Lower lobe of right lung (tissue), 2 donors: Measurements from ENCODE around the gene ADD2. TPM values are rescaled to one million over a fixed set of nuclear protein-coding genes. Genes with fewer than 3 reads are reported as not detected.

Experiments
- ATAC-seq, 2 donors: fragments of 200-7000 bp; cut with Tn5 transposase; one replicate each; pipeline ENCODE4 v1.9.1; 2020 to 2022; ENCODE audit warnings: mild to moderate bottlenecking in 2 of 2, moderate library complexity in 2 of 2
- DNase-seq: peaks from one replicate; pipeline ENCODE4 v3.0.0-alpha.2; 2020
- H3K27ac ChIP-seq: fragments of 200-600 bp; one replicate; pipeline ENCODE4 v1.8.0; 2022
- H3K27me3 ChIP-seq: fragments of 200-600 bp; one replicate; pipeline ENCODE4 v1.8.0; 2022; ENCODE audit warnings: low read depth
- H3K36me3 ChIP-seq: fragments of 200-600 bp; one replicate; pipeline ENCODE4 v1.8.0; 2022; ENCODE audit warnings: mild to moderate bottlenecking
- H3K4me1 ChIP-seq: fragments of 200-600 bp; one replicate; pipeline ENCODE4 v1.8.0; 2022
- H3K4me3 ChIP-seq: fragments of 200-600 bp; one replicate; pipeline ENCODE4 v1.8.0; 2022; ENCODE audit warnings: mild to moderate bottlenecking
- H3K9me3 ChIP-seq: fragments of 200-600 bp; one replicate; pipeline ENCODE4 v1.8.0; 2022
- CTCF ChIP-seq: fragments of 200-600 bp; IDR thresholded peaks from one replicate; pipeline ENCODE4 v1.8.0; 2022; ENCODE audit warnings: antibody characterized with exemption, mild to moderate bottlenecking
- intact Hi-C: fragments of 100-400 bp; cut with DNase I; formaldehyde crosslinking; loops from one replicate; pipeline ENCODE4 v1.11.0; 2022
- total RNA-seq: library from RNA; stranded (reverse); fragmentation: NEBNext Ultra II Directional; extraction: Animal tissue kit (Norgen Biotek cat#: 25700); gene quantifications from one replicate; pipeline ENCODE4 v1.2.1, GENCODE V29; 2021
- donor health status: DM: no; HTN: yes; CAD: no; lungs with severe emphysema.

ADD2 gene
- total RNA-seq, 1 donor from 2014 or later: 2.1 TPM

DNA sequence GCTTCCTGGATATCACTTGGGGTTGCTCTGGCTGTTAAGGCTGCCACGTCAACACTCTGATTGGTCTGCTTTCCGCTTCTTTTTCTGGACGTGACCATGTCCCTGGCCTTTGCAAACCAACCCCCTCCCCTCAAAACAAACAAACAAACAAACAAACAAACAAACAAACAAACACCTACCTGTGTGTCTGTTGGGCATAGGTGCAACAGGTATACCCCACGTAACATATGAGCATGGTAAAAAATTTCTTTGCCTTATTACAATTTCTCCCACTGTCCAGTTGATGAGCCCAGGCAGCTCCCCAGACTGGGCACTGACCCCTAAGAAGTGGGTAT is 80.6 kb downstream of the ADD2 start:
- Histone ChIP-seq H3K4me3 (no peak overlapping the region), H3K36me3 (no peaks in the 10 kb centered on the region), H3K9me3 (no peaks in the 10 kb centered on the region), H3K27me3 (no peaks in the 10 kb centered on the region), H3K27ac (no peak overlapping the region), H3K4me1 (no peaks in the 10 kb centered on the region)
- ATAC-seq: no peak
- intact Hi-C loops: no loop called here
- no peak for TF ChIP-seq CTCF
- DNase-seq: no peak

- Histone ChIP-seq H3K4me3 (no peak overlapping the region), H3K36me3 (no peaks in the 10 kb centered on the region), H3K9me3 (no peaks in the 10 kb centered on the region), H3K4me1 (no peaks in the 10 kb centered on the region), H3K27ac (no peak overlapping the region), H3K27me3 (no peaks in the 10 kb centered on the region)
- peak; percentile 13 for TF ChIP-seq CTCF
- DNase-seq: no peak
- intact Hi-C loops: no loop called here
- ATAC-seq: peak; percentile 40
Measured at GRCh38 chr2:70686577-70687460, 81.2 kb downstream of the ADD2 start.

GRCh38 chr2:70685771-70686171 is 82.2 kb downstream of the ADD2 start:
- Histone ChIP-seq H3K4me1 (no peaks in the 10 kb centered on the region), H3K27me3 (no peaks in the 10 kb centered on the region), H3K9me3 (no peaks in the 10 kb centered on the region), H3K36me3 (no peaks in the 10 kb centered on the region), H3K27ac (no peak overlapping the region), H3K4me3 (no peak overlapping the region)
- no peak for DNase-seq
- intact Hi-C loops: no loop called here
- TF ChIP-seq CTCF: no peak
- ATAC-seq: no peak

DNA sequence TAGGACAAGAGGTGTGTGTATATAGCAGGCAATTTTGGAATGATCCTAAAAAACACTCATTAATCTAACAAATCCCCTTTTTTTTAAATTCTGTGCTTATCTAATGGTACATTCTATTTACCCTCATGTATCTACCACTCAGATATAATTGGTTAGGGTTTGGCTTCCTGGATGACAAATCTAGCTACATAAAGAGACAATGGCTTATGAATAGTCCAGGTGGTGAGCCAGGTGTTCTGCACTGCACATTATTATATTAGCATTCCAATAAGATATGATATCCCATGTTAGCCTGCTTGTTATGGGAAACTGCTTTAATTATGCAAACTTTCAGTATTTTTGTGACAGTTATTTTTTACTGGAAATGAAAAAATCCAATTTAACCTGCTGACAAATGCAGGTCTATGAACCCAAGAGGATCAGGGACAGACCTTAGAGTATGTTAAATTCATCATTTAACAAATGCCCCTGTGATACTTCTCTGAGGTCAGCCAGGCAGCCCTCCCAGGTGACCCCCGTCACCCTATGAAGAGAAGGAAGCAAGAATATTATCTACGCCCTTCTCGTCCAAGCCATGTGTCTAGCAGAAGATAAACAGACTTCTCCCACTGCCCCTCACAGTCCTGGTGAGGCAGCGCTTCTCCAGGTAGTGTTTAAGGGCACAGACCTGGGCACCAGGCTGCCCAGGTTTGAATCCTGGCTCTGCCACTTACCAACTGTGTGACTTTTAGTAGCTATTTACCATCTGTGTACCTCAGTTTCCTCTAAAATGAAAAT is 83.0 kb downstream of the ADD2 start:
- H3K36me3 ChIP-seq: no peaks in the 10 kb centered on the region

GRCh38 chr2:70683455-70683854 is 84.5 kb downstream of the ADD2 start:
- intact Hi-C loops: no loop called here
- H3K27ac ChIP-seq: no peak overlapping the region
- H3K4me1 ChIP-seq: peaks cover 8% of the 10 kb centered on the region
- no peaks in the 10 kb centered on the region for H3K36me3 ChIP-seq
- H3K27me3 ChIP-seq: no peaks in the 10 kb centered on the region
- TF ChIP-seq CTCF: no peak
- no peaks in the 10 kb centered on the region for H3K9me3 ChIP-seq
- ATAC-seq (no peak), DNase-seq (no peak)
- no peak overlapping the region for H3K4me3 ChIP-seq

More for the DNA sequence above, 83.0 kb downstream of the ADD2 start:
- no peak overlapping the region for H3K27ac ChIP-seq
- H3K4me1 ChIP-seq: no peaks in the 10 kb centered on the region
- no peak overlapping the region for H3K4me3 ChIP-seq
- DNase-seq: no peak
- intact Hi-C loops: no loop called here
- no peak for TF ChIP-seq CTCF
- no peaks in the 10 kb centered on the region for H3K9me3 ChIP-seq
- no peak for ATAC-seq
- H3K27me3 ChIP-seq: no peaks in the 10 kb centered on the region
